GM10248 (cell line): ENCODE results near the gene NNT.
"Not testable (repeated sequence)": the region's sequence is repeated elsewhere in the genome, so short reads cannot be mapped to it uniquely, and the experiment has no call there.

Experiments used
- CTCF ChIA-PET: fragments of 300-600 bp; sonication (Branson Sonifier 250); formaldehyde crosslinking; extraction: SDS; loops from one replicate; lab custom pipeline; 2021; ENCODE audit warnings: antibody characterized with exemption; lab: Yijun Ruan, JAX
- POLR2A ChIA-PET: fragments of 350-650 bp; sonication (Branson Sonifier 250); formaldehyde crosslinking; extraction: SDS; loops from one replicate; lab custom pipeline; 2020; ENCODE audit warnings: antibody characterized with exemption; lab: Yijun Ruan, JAX
- DNase-seq: peaks from one replicate; pipeline ENCODE4 v3.0.0; 2012; ENCODE audit errors: extremely low spot score
- CTCF ChIP-seq: IDR thresholded peaks from 2 replicates; pipeline ENCODE4 v1.5.1; 2012; ENCODE audit warnings: mild to moderate bottlenecking, low read depth; ENCODE audit errors: extremely low read depth, missing control alignments, control extremely low read depth

The NNT gene

GRCh38 chr5:43711496-43711895 is 108.5 kb downstream of the NNT start:
- ChIA-PET CTCF (no interaction called here), POLR2A (no interaction called here)
- no peak for TF ChIP-seq CTCF
- no peak for DNase-seq

- ChIA-PET POLR2A (no interaction called here), CTCF (no interaction called here)
- DNase-seq, result no peak
- TF ChIP-seq CTCF, result no peak
Observed at GRCh38 chr5:43712081-43712480, 109.1 kb downstream of the NNT start.

GRCh38 chr5:43719783-43720182 is 116.8 kb downstream of the NNT start:
- POLR2A ChIA-PET, CTCF ChIA-PET, DNase-seq: not testable (repeated sequence)

- no peak for DNase-seq
- no peak for TF ChIP-seq CTCF
- ChIA-PET POLR2A (no interaction called here), CTCF (interaction anchor here (1.7 to 3.5 kb wide), 4 partner anchors 8 to 604 kb away, joined by 3 to 16 read pairs (median 5); no protein-coding TSS in a partner anchor)
Observed at GRCh38 chr5:43728581-43728980, 125.6 kb downstream of the NNT start.

- peak; percentile 55 for TF ChIP-seq CTCF
- no peak for DNase-seq
- ChIA-PET POLR2A (no interaction called here), CTCF (interaction anchor here (1.3 to 3.5 kb wide), 7 partner anchors 13 to 1044 kb away, joined by 3 to 16 read pairs (median 4); no protein-coding TSS in a partner anchor)
Observed at GRCh38 chr5:43729846-43730478, 127.0 kb downstream of the NNT start.

- no peak for DNase-seq
- CTCF ChIA-PET, result interaction anchor here (1.3 to 3.5 kb wide), 5 partner anchors 14 to 1043 kb away, joined by 3 to 16 read pairs (median 5); no protein-coding TSS in a partner anchor
- POLR2A ChIA-PET, result no interaction called here
- no peak for TF ChIP-seq CTCF
Observed at GRCh38 chr5:43730832-43731342, 127.9 kb downstream of the NNT start.

GRCh38 chr5:43731573-43731972 is 128.6 kb downstream of the NNT start:
- no peak for DNase-seq
- POLR2A ChIA-PET, result no interaction called here
- CTCF ChIA-PET, result interaction anchor here (2.0 kb wide), 1 partner anchor 43 kb away, joined by 5 read pairs; no protein-coding TSS in a partner anchor
- no peak for TF ChIP-seq CTCF

GRCh38 chr5:43745923-43746548 is 143.1 kb downstream of the NNT start:
- POLR2A ChIA-PET, DNase-seq, CTCF ChIA-PET: not testable (repeated sequence)
